ENCODE data around the gene ERCC1.

DNA sequence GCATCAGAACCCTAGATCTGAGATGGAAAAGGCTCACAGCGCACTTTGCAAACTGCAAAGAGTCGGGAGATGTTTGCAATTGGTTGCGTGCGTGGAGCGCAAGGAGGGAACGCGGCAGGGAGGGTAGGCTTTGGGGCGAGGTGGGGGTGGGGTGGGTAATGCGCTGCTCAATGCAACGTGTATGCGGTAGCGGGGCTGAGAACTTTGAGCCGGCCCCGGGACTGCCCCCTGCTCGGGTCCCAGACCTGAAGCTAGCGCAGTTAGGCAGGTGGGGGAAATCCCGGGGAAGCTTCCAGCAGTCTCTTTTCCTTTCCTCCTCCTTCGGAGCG is 45.0 kb upstream of the ERCC1 start:
- no peak for TF ChIP-seq EZH2 (IDR thresholded peaks at IDR 0.05; ENCODE audit: borderline replicate concordance, low read depth, low read length, poor library complexity, severe bottlenecking)
- TF ChIP-seq, protein P1, sequence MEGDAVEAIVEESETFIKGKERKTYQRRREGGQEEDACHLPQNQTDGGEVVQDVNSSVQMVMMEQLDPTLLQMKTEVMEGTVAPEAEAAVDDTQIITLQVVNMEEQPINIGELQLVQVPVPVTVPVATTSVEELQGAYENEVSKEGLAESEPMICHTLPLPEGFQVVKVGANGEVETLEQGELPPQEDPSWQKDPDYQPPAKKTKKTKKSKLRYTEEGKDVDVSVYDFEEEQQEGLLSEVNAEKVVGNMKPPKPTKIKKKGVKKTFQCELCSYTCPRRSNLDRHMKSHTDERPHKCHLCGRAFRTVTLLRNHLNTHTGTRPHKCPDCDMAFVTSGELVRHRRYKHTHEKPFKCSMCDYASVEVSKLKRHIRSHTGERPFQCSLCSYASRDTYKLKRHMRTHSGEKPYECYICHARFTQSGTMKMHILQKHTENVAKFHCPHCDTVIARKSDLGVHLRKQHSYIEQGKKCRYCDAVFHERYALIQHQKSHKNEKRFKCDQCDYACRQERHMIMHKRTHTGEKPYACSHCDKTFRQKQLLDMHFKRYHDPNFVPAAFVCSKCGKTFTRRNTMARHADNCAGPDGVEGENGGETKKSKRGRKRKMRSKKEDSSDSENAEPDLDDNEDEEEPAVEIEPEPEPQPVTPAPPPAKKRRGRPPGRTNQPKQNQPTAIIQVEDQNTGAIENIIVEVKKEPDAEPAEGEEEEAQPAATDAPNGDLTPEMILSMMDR (conservative IDR thresholded peaks at IDR 0.05; ENCODE audit: low read depth, low read length), result no peak
